NT2/D1 (cell line): ENCODE results near the gene MAGI1.

Experiments
- DNase-seq: peaks from one replicate; pipeline ENCODE4 v3.0.0-alpha.2; 2011; ENCODE audit warnings: low read depth, low spot score
- H3K27me3 ChIP-seq: 2 replicates; pipeline ENCODE4 v1.6.0; 2011; ENCODE audit warnings: mild to moderate bottlenecking; ENCODE audit not compliant: insufficient read length, insufficient read depth
- H3K36me3 ChIP-seq: 2 replicates; pipeline ENCODE4 v1.6.1; 2011; ENCODE audit warnings: mild to moderate bottlenecking, low read length, mixed read lengths; ENCODE audit not compliant: insufficient read depth, insufficient read length
- H3K4me1 ChIP-seq: 2 replicates; pipeline ENCODE4 v1.5.1; 2011; ENCODE audit not compliant: insufficient read depth, insufficient read length
- H3K4me3 ChIP-seq: 2 replicates; pipeline ENCODE4 v1.5.1; 2011; ENCODE audit warnings: low read depth; ENCODE audit not compliant: insufficient read length
- H3K9ac ChIP-seq: 2 replicates; pipeline ENCODE4 v1.6.0; 2011; ENCODE audit warnings: low read depth; ENCODE audit not compliant: insufficient read length
- H3K9me3 ChIP-seq: 2 replicates; pipeline ENCODE4 v1.5.1; 2011; ENCODE audit warnings: mild to moderate bottlenecking, low read length; ENCODE audit not compliant: insufficient read depth
- SUZ12 ChIP-seq: IDR thresholded peaks from 2 replicates; pipeline ENCODE4 v1.6.1; 2011; ENCODE audit not compliant: insufficient read length, insufficient read depth; ENCODE audit errors: extremely low read depth
- YY1 ChIP-seq: IDR thresholded peaks from 2 replicates; pipeline ENCODE4 v1.6.1; 2011; ENCODE audit not compliant: insufficient read length, insufficient read depth
- ZNF274 ChIP-seq: IDR thresholded peaks from 2 replicates; pipeline ENCODE4 v1.6.1; 2011; ENCODE audit warnings: mild to moderate bottlenecking, low read depth, low read length

Gene MAGI1

GRCh38 chr3:65478551-65479500 is 559.9 kb downstream of the MAGI1 start:
- no peak for DNase-seq
- peaks cover 3% of the 10 kb centered on the region for H3K36me3 ChIP-seq
- H3K9me3 ChIP-seq, result no peaks in the 10 kb centered on the region
- TF ChIP-seq ZNF274, result no peak
- TF ChIP-seq YY1, result no peak
- TF ChIP-seq SUZ12, result no peak
- H3K27me3 ChIP-seq, result no peaks in the 10 kb centered on the region
- no peak overlapping the region for H3K4me3 ChIP-seq
- H3K4me1 ChIP-seq, result no peaks in the 10 kb centered on the region
- H3K9ac ChIP-seq, result no peak overlapping the region

- H3K27me3 ChIP-seq, result no peaks in the 10 kb centered on the region
- H3K9me3 ChIP-seq, result no peaks in the 10 kb centered on the region
- peaks cover 3% of the 10 kb centered on the region for H3K36me3 ChIP-seq
- no peak for DNase-seq
- H3K9ac ChIP-seq, result no peak overlapping the region
- TF ChIP-seq ZNF274, result no peak
- TF ChIP-seq SUZ12, result no peak
- TF ChIP-seq YY1, result no peak
- H3K4me1 ChIP-seq, result no peaks in the 10 kb centered on the region
- no peak overlapping the region for H3K4me3 ChIP-seq
Measured at GRCh38 chr3:65473736-65474135, 565.0 kb downstream of the MAGI1 start.

- no peaks in the 10 kb centered on the region for H3K9me3 ChIP-seq
- no peak overlapping the region for H3K4me3 ChIP-seq
- H3K27me3 ChIP-seq, result no peaks in the 10 kb centered on the region
- TF ChIP-seq SUZ12 (no peak), YY1 (no peak), ZNF274 (no peak)
- no peak for DNase-seq
- H3K36me3 ChIP-seq, result peaks cover 3% of the 10 kb centered on the region
- no peaks in the 10 kb centered on the region for H3K4me1 ChIP-seq
- H3K9ac ChIP-seq, result no peak overlapping the region
Measured at GRCh38 chr3:65472501-65472900, 566.2 kb downstream of the MAGI1 start.

- Histone ChIP-seq H3K9ac (no peak overlapping the region), H3K4me1 (no peaks in the 10 kb centered on the region), H3K4me3 (no peak overlapping the region), H3K9me3 (no peaks in the 10 kb centered on the region), H3K27me3 (no peaks in the 10 kb centered on the region), H3K36me3 (no peaks in the 10 kb centered on the region)
- DNase-seq, result no peak
- no peak for TF ChIP-seq SUZ12
- TF ChIP-seq YY1, result no peak
- no peak for TF ChIP-seq ZNF274
Measured at GRCh38 chr3:65466300-65466988, 572.3 kb downstream of the MAGI1 start.

- TF ChIP-seq YY1 (no peak), ZNF274 (no peak), SUZ12 (no peak)
Measured at GRCh38 chr3:65449841-65450428, 588.8 kb downstream of the MAGI1 start.

GRCh38 chr3:65448120-65448519 is 590.6 kb downstream of the MAGI1 start:
- no peak overlapping the region for H3K4me3 ChIP-seq
- TF ChIP-seq SUZ12 (no peak), ZNF274 (no peak), YY1 (no peak)
- no peaks in the 10 kb centered on the region for H3K9me3 ChIP-seq
- no peaks in the 10 kb centered on the region for H3K4me1 ChIP-seq
- no peaks in the 10 kb centered on the region for H3K27me3 ChIP-seq
- no peak overlapping the region for H3K9ac ChIP-seq
- no peak for DNase-seq
- no peaks in the 10 kb centered on the region for H3K36me3 ChIP-seq

More at GRCh38 chr3:65449841-65450428, 588.8 kb downstream of the MAGI1 start:
- no peak for DNase-seq
- H3K27me3 ChIP-seq, result no peaks in the 10 kb centered on the region
- H3K4me3 ChIP-seq, result no peak overlapping the region
- no peaks in the 10 kb centered on the region for H3K4me1 ChIP-seq
- no peaks in the 10 kb centered on the region for H3K36me3 ChIP-seq
- H3K9me3 ChIP-seq, result no peaks in the 10 kb centered on the region
- H3K9ac ChIP-seq, result no peak overlapping the region
